ENCODE measurements around the gene B2M.
"Not testable (repeated sequence)": the region's sequence is repeated elsewhere in the genome, so short reads cannot be mapped to it uniquely, and the experiment has no call there.

The B2M gene

DNA sequence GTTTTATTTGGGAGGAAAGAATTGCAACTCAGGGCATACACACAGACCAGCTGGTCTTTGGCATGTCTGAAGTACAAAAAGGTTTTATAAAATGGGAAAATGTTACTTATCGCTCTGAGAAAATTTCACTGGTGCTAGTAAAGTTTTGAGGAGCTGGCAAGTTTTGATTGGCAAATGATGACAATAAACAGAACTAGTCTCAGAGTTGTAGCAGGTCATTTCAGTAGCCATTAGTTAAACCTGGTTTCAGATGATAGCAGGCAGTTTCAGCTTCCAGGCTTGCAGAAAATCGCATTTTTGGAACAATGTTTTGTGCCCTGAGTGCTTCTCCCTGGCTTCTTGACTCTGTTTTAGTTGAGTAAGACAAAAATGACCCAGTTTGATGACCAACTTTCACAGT, 10.7 kb downstream of the B2M start:
- ChIA-PET CTCF (interaction anchor here (1.3 to 2.1 kb wide), 4 partner anchors 8 to 144 kb away, joined by 4 to 10 read pairs (median 8); partner anchors contain the start of gene SPG11), POLR2A (no interaction called here)
- DNase-seq (ENCODE audit: low read depth, low spot score) = no peak
- TF ChIP-seq, protein P1, sequence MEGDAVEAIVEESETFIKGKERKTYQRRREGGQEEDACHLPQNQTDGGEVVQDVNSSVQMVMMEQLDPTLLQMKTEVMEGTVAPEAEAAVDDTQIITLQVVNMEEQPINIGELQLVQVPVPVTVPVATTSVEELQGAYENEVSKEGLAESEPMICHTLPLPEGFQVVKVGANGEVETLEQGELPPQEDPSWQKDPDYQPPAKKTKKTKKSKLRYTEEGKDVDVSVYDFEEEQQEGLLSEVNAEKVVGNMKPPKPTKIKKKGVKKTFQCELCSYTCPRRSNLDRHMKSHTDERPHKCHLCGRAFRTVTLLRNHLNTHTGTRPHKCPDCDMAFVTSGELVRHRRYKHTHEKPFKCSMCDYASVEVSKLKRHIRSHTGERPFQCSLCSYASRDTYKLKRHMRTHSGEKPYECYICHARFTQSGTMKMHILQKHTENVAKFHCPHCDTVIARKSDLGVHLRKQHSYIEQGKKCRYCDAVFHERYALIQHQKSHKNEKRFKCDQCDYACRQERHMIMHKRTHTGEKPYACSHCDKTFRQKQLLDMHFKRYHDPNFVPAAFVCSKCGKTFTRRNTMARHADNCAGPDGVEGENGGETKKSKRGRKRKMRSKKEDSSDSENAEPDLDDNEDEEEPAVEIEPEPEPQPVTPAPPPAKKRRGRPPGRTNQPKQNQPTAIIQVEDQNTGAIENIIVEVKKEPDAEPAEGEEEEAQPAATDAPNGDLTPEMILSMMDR (IDR thresholded peaks at IDR 0.05; ENCODE audit: insufficient read depth, low read length, missing control alignments) = no peak
- no peak overlapping the region for H3K4me3 ChIP-seq (ENCODE audit: low read depth, low read length)

DNA sequence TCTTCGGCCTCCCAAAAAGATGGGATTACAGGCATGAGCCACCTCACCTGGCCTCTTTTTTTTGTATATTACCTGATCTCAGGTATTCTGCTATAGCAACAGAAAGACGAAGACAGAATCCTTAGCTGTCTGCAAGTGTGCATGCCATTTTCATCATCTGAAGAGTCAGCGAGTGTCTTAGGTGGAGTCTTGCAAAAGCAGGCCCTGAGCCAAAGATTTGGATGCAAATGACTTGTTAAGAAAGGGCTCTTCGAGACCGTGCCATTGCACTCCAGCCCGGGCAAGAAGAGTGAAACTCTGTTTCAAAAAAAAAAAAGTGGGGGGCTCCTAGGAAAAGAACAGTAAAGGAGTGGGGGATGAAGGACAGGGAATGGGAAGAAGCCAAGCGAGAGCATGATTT, 14.8 kb downstream of the B2M start:
- TF ChIP-seq, protein P1 (IDR thresholded peaks at IDR 0.05; ENCODE audit: insufficient read depth, low read length, missing control alignments) = no peak

DNA sequence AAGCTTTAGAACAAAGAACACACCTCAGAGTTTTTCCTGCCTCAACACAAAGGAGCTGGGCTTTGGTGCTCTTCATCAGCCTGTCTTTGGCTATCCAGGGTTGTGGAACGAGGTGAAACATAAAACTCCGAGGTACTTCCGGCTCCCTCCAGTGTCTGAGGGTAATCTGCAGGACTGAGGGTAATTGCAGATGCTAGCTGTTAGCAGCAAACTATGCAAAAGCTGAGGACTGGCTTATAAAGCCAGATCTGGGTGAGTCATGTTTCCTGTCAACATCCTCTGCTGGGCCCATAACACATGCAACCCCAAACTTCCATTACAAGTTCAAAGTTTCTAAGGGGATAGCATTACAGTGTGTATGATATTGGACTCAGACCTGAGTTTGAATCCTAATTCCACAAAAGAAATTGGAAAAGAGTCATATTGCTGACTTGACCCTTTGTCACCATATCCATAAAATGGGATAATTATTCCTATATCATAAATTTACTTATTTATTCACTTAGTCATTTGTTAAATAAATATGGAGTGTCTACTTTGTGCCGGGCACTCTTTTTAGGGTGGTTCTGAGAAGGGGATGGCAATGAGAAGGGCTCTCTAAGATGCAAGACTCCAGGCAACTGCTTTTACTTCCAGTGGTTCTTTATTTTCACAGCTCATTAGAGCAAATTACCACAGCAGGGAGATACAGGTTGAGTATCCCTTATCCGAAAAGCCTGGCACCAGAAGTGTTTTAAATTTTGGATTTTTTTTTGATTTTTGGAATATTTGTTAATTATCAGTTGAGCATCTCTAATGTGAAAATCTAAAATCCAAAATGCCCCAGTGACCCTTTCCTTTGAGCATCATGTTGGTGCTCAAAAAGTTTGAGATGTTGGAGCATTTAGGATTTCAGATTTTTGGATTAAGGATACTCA, 15.5 kb downstream of the B2M start:
- TF ChIP-seq, protein P1 (IDR thresholded peaks at IDR 0.05; ENCODE audit: insufficient read depth, low read length, missing control alignments) = no peak
- CTCF ChIA-PET = interaction anchor here (0.6 to 5.8 kb wide), 7 partner anchors 11 to 149 kb away, joined by 3 to 52 read pairs (median 4); partner anchors contain the start of genes SPG11 and TRIM69
- H3K4me3 ChIP-seq (ENCODE audit: low read depth, low read length) = no peak overlapping the region
- DNase-seq (ENCODE audit: low read depth, low spot score) = peak; percentile 76
- POLR2A ChIA-PET = interaction anchor here (0.6 to 4.1 kb wide), 3 partner anchors 14 to 915 kb away, joined by 4 to 73 read pairs (median 8); partner anchors contain the start of genes B2M, PATL2 and SPG11

More for the DNA sequence above, 14.8 kb downstream of the B2M start:
- CTCF ChIA-PET = interaction anchor here (0.6 to 5.8 kb wide), 6 partner anchors 11 to 148 kb away, joined by 3 to 52 read pairs (median 4); partner anchors contain the start of genes SPG11 and TRIM69
- POLR2A ChIA-PET = interaction anchor here (0.6 to 4.1 kb wide), 3 partner anchors 13 to 916 kb away, joined by 4 to 73 read pairs (median 8); partner anchors contain the start of genes B2M, PATL2 and SPG11
- DNase-seq (ENCODE audit: low read depth, low spot score) = no peak
- H3K4me3 ChIP-seq (ENCODE audit: low read depth, low read length) = no peak overlapping the region

DNA sequence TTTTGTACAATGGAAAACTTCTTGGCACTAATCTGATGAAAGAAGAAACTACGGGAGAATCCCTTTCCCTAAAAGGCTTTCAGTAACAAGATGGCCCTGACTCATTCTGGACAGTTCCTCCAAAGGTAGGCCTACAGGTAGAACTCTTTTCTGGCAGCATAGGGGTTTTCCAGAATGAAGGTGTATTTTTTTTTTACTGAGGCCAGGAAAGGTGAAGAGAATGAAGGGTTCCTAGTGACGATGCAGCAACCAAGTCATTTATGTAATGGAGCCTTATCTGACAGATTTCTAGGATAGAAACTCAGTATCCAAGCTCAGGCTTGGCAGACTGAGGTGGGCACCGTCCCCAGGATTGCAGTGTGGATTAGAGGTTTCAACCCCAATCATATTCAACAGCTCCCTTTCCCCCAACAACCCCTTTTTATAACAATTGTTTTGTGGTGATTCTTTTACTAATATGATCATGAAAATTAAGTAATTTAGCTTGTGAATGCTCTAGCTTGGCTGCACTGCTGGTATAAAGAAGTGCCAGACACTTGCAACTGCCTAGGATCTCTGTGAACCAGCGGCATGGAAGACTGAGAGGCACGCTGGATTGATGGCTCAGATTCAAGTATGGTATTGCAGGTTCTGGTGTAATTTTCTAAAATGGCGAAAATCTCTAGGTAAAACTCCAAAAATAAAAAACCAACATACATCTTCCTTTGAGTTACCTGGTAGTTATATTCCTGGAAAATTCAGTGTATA, 16.3 kb downstream of the B2M start:
- H3K4me3 ChIP-seq (ENCODE audit: low read depth, low read length) = no peak overlapping the region
- DNase-seq (ENCODE audit: low read depth, low spot score) = no peak
- POLR2A ChIA-PET = interaction anchor here (4.1 kb wide), 1 partner anchor 15 kb away, joined by 73 read pairs; the partner anchor contains the start of genes B2M and PATL2
- CTCF ChIA-PET = interaction anchor here (1.6 to 5.8 kb wide), 3 partner anchors 10 to 16 kb away, joined by 6 to 52 read pairs (median 49); partner anchors contain the start of genes B2M, PATL2 and TRIM69
- TF ChIP-seq, protein P1 (IDR thresholded peaks at IDR 0.05; ENCODE audit: insufficient read depth, low read length, missing control alignments) = no peak

DNA sequence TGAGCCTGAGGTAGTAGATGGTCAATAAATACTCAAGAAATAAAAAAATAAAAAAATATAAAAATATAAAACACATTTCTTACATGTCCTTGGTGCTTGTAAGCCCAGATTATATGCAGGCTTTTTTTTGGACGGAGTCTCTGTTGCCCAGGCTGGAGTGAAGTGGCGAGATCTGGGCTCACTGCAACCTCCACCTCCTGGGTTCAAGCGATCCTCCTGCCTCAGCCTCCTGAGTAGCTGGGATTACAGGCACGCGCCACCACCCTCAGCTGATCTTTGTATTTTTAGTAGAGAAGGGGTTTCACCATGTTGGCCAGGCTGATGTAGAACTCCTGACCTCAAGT, 16.9 kb downstream of the B2M start:
- POLR2A ChIA-PET = interaction anchor here (1.0 to 4.1 kb wide), 3 partner anchors 10 to 65 kb away, joined by 5 to 73 read pairs (median 11); partner anchors contain the start of genes B2M, PATL2 and SPG11
- CTCF ChIA-PET = interaction anchor here (0.8 to 5.8 kb wide), 6 partner anchors 8 to 152 kb away, joined by 3 to 52 read pairs (median 6); partner anchors contain the start of genes B2M, PATL2 and TRIM69
- peak overlapping the region; percentile 83 for H3K4me3 ChIP-seq (ENCODE audit: low read depth, low read length)
- not testable (repeated sequence) for DNase-seq (ENCODE audit: low read depth, low spot score)
